Measurements from ENCODE around the gene PRDX3. TPM values are rescaled to one million over a fixed set of nuclear protein-coding genes. Genes with fewer than 3 reads are reported as not detected.

Gene PRDX3
- total and polyA plus RNA-seq, 3 donors from 2014 or later, result 71.7 to 118 (median 101) TPM

DNA sequence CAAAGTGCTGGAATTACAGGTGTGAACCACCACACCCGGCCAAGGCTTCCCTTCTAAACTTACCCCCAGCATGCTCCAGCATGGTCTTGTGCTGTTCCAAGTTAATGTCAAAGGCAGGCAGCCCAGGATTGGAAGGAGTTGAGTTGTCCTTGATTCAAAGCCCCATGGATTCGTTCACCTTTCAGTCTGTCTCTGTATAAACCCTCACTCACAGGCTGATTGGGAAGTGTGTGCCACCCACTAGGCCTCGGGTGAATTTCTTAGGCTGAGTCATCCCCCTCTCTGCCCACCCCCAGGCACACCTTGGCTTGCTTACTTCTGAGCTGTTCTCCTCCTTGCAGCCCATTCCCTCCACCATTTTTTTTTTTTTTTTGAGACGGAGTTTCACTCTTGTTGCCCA lies 13.3 kb upstream of the PRDX3 start:
- Histone ChIP-seq H3K4me3 (no peak overlapping the region), H3K9me3 (no peaks in the 10 kb centered on the region), H3K27ac (no peak overlapping the region), H3K27me3 (no peaks in the 10 kb centered on the region), H3K36me3 (ENCODE audit: low read depth, missing control alignments) (no peaks in the 10 kb centered on the region), H3K4me1 (no peaks in the 10 kb centered on the region)
- intact Hi-C loops (cut with DNase I; ENCODE audit: low total_unique reads), result no loop called here
- DNase-seq, result no peak
- 83 to 85% methylated on average over 4 of the region's 4 CpGs for WGBS, 2 donors
- TF ChIP-seq CTCF (IDR thresholded peaks at IDR 0.05) (no peak), POLR2A (IDR thresholded peaks at IDR 0.05) (no peak)

- WGBS, 2 donors, result 45 to 60% methylated on average over 5 of the region's 5 CpGs
- DNase-seq, result no peak
- Histone ChIP-seq H3K4me3 (no peak overlapping the region), H3K4me1 (no peaks in the 10 kb centered on the region), H3K27ac (no peak overlapping the region), H3K9me3 (no peaks in the 10 kb centered on the region), H3K27me3 (no peaks in the 10 kb centered on the region), H3K36me3 (ENCODE audit: low read depth, missing control alignments) (no peaks in the 10 kb centered on the region)
- TF ChIP-seq POLR2A (IDR thresholded peaks at IDR 0.05), result no peak
- TF ChIP-seq CTCF (IDR thresholded peaks at IDR 0.05), result no peak
- intact Hi-C loops (cut with DNase I; ENCODE audit: low total_unique reads), result no loop called here
These were observed 12.6 kb upstream of the PRDX3 start for GRCh38 chr10:119190954-119191785.

DNA sequence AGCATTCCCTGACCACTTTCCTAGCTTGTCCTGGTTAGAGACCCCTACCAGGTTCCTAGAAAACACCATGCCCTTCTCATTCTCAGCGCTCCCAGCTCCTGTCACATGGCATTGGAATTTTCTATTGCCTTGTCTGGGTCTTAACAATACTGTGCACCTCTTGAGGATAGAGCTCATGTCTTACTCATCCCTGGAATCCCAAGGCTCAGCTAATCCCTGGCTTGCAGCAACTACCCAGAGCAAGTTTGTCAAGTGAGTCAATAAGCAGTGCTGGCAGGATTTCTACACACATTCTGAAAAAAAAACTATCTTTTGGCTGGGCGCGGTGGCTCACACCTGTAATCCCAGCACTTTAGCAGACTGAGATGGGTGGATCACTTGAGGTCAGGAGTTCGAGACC lies 11.7 kb upstream of the PRDX3 start:
- no peak overlapping the region for H3K27ac ChIP-seq
- no peaks in the 10 kb centered on the region for H3K9me3 ChIP-seq
- no peaks in the 10 kb centered on the region for H3K36me3 ChIP-seq (ENCODE audit: low read depth, missing control alignments)
- DNase-seq, result no peak
- intact Hi-C loops (cut with DNase I; ENCODE audit: low total_unique reads), result no loop called here
- 97 to 99% methylated on average over 4 of the region's 4 CpGs for WGBS, 2 donors
- no peaks in the 10 kb centered on the region for H3K4me1 ChIP-seq
- no peaks in the 10 kb centered on the region for H3K27me3 ChIP-seq
- no peak for TF ChIP-seq POLR2A (IDR thresholded peaks at IDR 0.05)
- no peak for TF ChIP-seq CTCF (IDR thresholded peaks at IDR 0.05)
- no peak overlapping the region for H3K4me3 ChIP-seq

- intact Hi-C loops (cut with DNase I; ENCODE audit: low total_unique reads), result no loop called here
- TF ChIP-seq POLR2A (IDR thresholded peaks at IDR 0.05) (no peak), CTCF (IDR thresholded peaks at IDR 0.05) (no peak)
- no peak overlapping the region for H3K27ac ChIP-seq
- no peaks in the 10 kb centered on the region for H3K9me3 ChIP-seq
- H3K4me3 ChIP-seq, result no peak overlapping the region
- H3K27me3 ChIP-seq, result no peaks in the 10 kb centered on the region
- no peaks in the 10 kb centered on the region for H3K36me3 ChIP-seq (ENCODE audit: low read depth, missing control alignments)
- DNase-seq, result no peak
- no peaks in the 10 kb centered on the region for H3K4me1 ChIP-seq
- WGBS, 2 donors, result 83 to 87% methylated on average over 3 of the region's 3 CpGs
These were observed 11.2 kb upstream of the PRDX3 start for GRCh38 chr10:119189811-119190282.

Measured in testis (tissue), 3 donors.